ENCODE measurements around the gene FCRL4. TPM values are rescaled to one million over a fixed set of nuclear protein-coding genes. Genes with fewer than 3 reads are reported as not detected.

The FCRL4 gene
- total RNA-seq, 1 experiment from 2014 or later = not detected

- Mint-ChIP-seq H3K36me3 (no peaks in the 10 kb centered on the region), H3K4me3 (no peak overlapping the region), H3K27ac (no peak overlapping the region), H3K9me3 (no peaks in the 10 kb centered on the region), H3K4me1 (peaks cover 11% of the 10 kb centered on the region), H3K27me3 (ENCODE audit: low read depth) (no peaks in the 10 kb centered on the region)
- TF ChIP-seq E2F4 (CRISPR knock-in tag; IDR thresholded peaks at IDR 0.05; ENCODE audit: borderline replicate concordance, low read depth) (no peak), ATF1 (CRISPR knock-in tag; IDR thresholded peaks at IDR 0.05) (no peak), CTCF (IDR thresholded peaks at IDR 0.05) (no peak), HMGXB4 (CRISPR knock-in tag; IDR thresholded peaks at IDR 0.05) (no peak), ZNF281 (CRISPR knock-in tag; IDR thresholded peaks at IDR 0.05) (no peak), CBFB (CRISPR knock-in tag; IDR thresholded peaks at IDR 0.05; ENCODE audit: low read depth) (no peak), ZNF232 (CRISPR knock-in tag; IDR thresholded peaks at IDR 0.05) (no peak)
- DNase-seq (ENCODE audit: low spot score) (no peak), ATAC-seq (no peak)
- POLR2A ChIA-PET = no interaction called here
- CTCF ChIA-PET = no interaction called here
These were observed 22.1 kb downstream of the FCRL4 start for GRCh38 chr1:157575744-157576143.

- H3K9me3 Mint-ChIP-seq = no peaks in the 10 kb centered on the region
- H3K27ac Mint-ChIP-seq = no peak overlapping the region
- CTCF ChIA-PET = no interaction called here
- no peaks in the 10 kb centered on the region; the same call in 1 of the 2 replicates for H3K27me3 Mint-ChIP-seq (ENCODE audit: low read depth)
- H3K4me1 Mint-ChIP-seq = peaks cover 16% of the 10 kb centered on the region
- no peak for TF ChIP-seq NR2C2 (CRISPR knock-in tag; IDR thresholded peaks at IDR 0.05)
- ATAC-seq (no peak), DNase-seq (ENCODE audit: low spot score) (no peak)
- H3K36me3 Mint-ChIP-seq = no peaks in the 10 kb centered on the region
- H3K4me3 Mint-ChIP-seq = no peak overlapping the region
- POLR2A ChIA-PET = no interaction called here
These were observed 23.0 kb downstream of the FCRL4 start for GRCh38 chr1:157574836-157575235.

- no peak overlapping the region for H3K4me3 Mint-ChIP-seq
- TF ChIP-seq CBFB (CRISPR knock-in tag; IDR thresholded peaks at IDR 0.05; ENCODE audit: low read depth) = no peak
- no peak for TF ChIP-seq CREB1 (CRISPR knock-in tag; IDR thresholded peaks at IDR 0.05)
- no peak for TF ChIP-seq ZNF425 (CRISPR knock-in tag; conservative IDR thresholded peaks at IDR 0.05)
- no peak for TF ChIP-seq USF2 (CRISPR knock-in tag; IDR thresholded peaks at IDR 0.05)
- TF ChIP-seq MLX (CRISPR knock-in tag; IDR thresholded peaks at IDR 0.05) = no peak
- TF ChIP-seq AR (CRISPR knock-in tag; IDR thresholded peaks at IDR 0.05) = no peak
- TF ChIP-seq JUN (CRISPR knock-in tag; IDR thresholded peaks at IDR 0.05) = no peak
These were observed 31.2 kb downstream of the FCRL4 start for GRCh38 chr1:157566484-157567300.

More at GRCh38 chr1:157566484-157567300, 31.2 kb downstream of the FCRL4 start:
- no peaks in the 10 kb centered on the region; the same call in 1 of the 2 replicates for H3K27me3 Mint-ChIP-seq (ENCODE audit: low read depth)
- DNase-seq (ENCODE audit: low spot score) (no peak), ATAC-seq (peak; percentile 63)
- peak overlapping the region; percentile 68 for H3K27ac Mint-ChIP-seq
- CTCF ChIA-PET = interaction anchor here (0.6 to 4.1 kb wide), 4 partner anchors 14 to 61 kb away, joined by 3 to 19 read pairs (median 5); no protein-coding TSS in a partner anchor
- peaks cover 82% of the 10 kb centered on the region for H3K4me1 Mint-ChIP-seq
- no peaks in the 10 kb centered on the region for H3K9me3 Mint-ChIP-seq
- H3K36me3 Mint-ChIP-seq = no peaks in the 10 kb centered on the region
- POLR2A ChIA-PET = no interaction called here
